Astrocyte (in vitro differentiated cells and primary cell): ENCODE results near the gene PLOD1. TPM values are rescaled to one million over a fixed set of nuclear protein-coding genes. Genes with fewer than 3 reads are reported as not detected.

Experiments
- DNase-seq: peaks from one replicate; pipeline ENCODE4 v3.0.0-alpha.2; 2010; ENCODE audit warnings: low read depth
- FAIRE-seq: peaks from 2 replicates; lab custom pipeline; 2011; peaks lifted over from hg19 to GRCh38; lab: Jason Lieb, UNC
- H2AFZ ChIP-seq: 2 replicates; pipeline ENCODE4 v1.6.0; 2012; ENCODE audit warnings: low read depth, low read length, inconsistent platforms
- H3K27ac ChIP-seq: 2 replicates; pipeline ENCODE4 v1.5.1; 2011; ENCODE audit warnings: low read depth, low read length, inconsistent platforms
- H3K27me3 ChIP-seq: 2 replicates; pipeline ENCODE4 v1.6.0; 2011; ENCODE audit warnings: low read length, inconsistent platforms; ENCODE audit not compliant: insufficient read depth
- H3K36me3 ChIP-seq: 2 replicates; pipeline ENCODE4 v1.5.1; 2011; ENCODE audit warnings: low read length, inconsistent platforms; ENCODE audit not compliant: insufficient read depth
- H3K4me1 ChIP-seq: 2 replicates; pipeline ENCODE4 v1.5.1; 2011; ENCODE audit warnings: low read length, inconsistent platforms; ENCODE audit not compliant: insufficient read depth
- H3K4me2 ChIP-seq: 2 replicates; pipeline ENCODE4 v1.6.0; 2012; ENCODE audit warnings: low read length, inconsistent platforms
- H3K4me3 ChIP-seq: 2 replicates; pipeline ENCODE4 v1.5.1; 2011; ENCODE audit warnings: low read depth, mild to moderate bottlenecking, low read length, inconsistent platforms; ENCODE audit not compliant: insufficient read depth
- H3K79me2 ChIP-seq: 2 replicates; pipeline ENCODE4 v1.6.0; 2012; ENCODE audit warnings: mild to moderate bottlenecking, low read length, inconsistent platforms; ENCODE audit not compliant: insufficient read depth
- H3K9ac ChIP-seq: 2 replicates; pipeline ENCODE4 v1.6.0; 2012; ENCODE audit warnings: mild to moderate bottlenecking, low read length, inconsistent platforms
- H3K9me3 ChIP-seq: 2 replicates; pipeline ENCODE4 v1.5.1; 2012; ENCODE audit warnings: low read depth, mild to moderate bottlenecking, low read length, inconsistent platforms; ENCODE audit not compliant: insufficient read depth
- H4K20me1 ChIP-seq: 2 replicates; pipeline ENCODE4 v1.6.0; 2012; ENCODE audit warnings: low read length, inconsistent platforms; ENCODE audit not compliant: insufficient read depth
- H3K27ac Mint-ChIP-seq: one replicate; pipeline ENCODE4 v1.8.0; 2021; ENCODE audit warnings: mild to moderate bottlenecking, mixed read lengths; ENCODE audit not compliant: unreplicated experiment
- H3K27me3 Mint-ChIP-seq: one replicate; pipeline ENCODE4 v1.8.0; 2021; ENCODE audit warnings: low read depth, mixed read lengths; ENCODE audit not compliant: unreplicated experiment
- H3K36me3 Mint-ChIP-seq: one replicate; pipeline ENCODE4 v1.8.0; 2021; ENCODE audit warnings: low read depth, mixed read lengths; ENCODE audit not compliant: unreplicated experiment
- H3K4me1 Mint-ChIP-seq: one replicate; pipeline ENCODE4 v1.8.0; 2021; ENCODE audit warnings: low read depth, mixed read lengths; ENCODE audit not compliant: unreplicated experiment
- H3K4me3 Mint-ChIP-seq: one replicate; pipeline ENCODE4 v1.8.0; 2021; ENCODE audit warnings: mild to moderate bottlenecking, moderate library complexity, mixed read lengths; ENCODE audit not compliant: unreplicated experiment
- H3K9me3 Mint-ChIP-seq: one replicate; pipeline ENCODE4 v1.8.0; 2021; ENCODE audit warnings: mild to moderate bottlenecking, mixed read lengths; ENCODE audit not compliant: unreplicated experiment
- CTCF ChIP-seq: IDR thresholded peaks from 2 replicates; pipeline ENCODE4 v1.5.1; 2011; ENCODE audit warnings: low read depth, mild to moderate bottlenecking, inconsistent platforms, low read length, moderate library complexity; ENCODE audit not compliant: insufficient read depth
- EZH2 ChIP-seq: IDR thresholded peaks from 2 replicates; pipeline ENCODE4 v1.6.1; 2012; ENCODE audit warnings: mild to moderate bottlenecking, low read length, inconsistent platforms; ENCODE audit not compliant: insufficient read depth
- total RNA-seq: library from RNA; stranded (reverse); gene quantifications from 2 replicates; pipeline ENCODE4 v1.2.1, GENCODE V29; 2021

The PLOD1 gene
- total RNA-seq, 1 donor from 2014 or later = 375 TPM

GRCh38 chr1:11957897-11958296, 23.4 kb downstream of the PLOD1 start:
- Histone ChIP-seq H3K9ac (no peak overlapping the region), H3K9me3 (no peaks in the 10 kb centered on the region), H3K36me3 (peaks cover 27% of the 10 kb centered on the region), H3K27me3 (no peaks in the 10 kb centered on the region), H3K27ac (no peak overlapping the region), H3K4me1 (no peaks in the 10 kb centered on the region), H3K79me2 (no peaks in the 10 kb centered on the region), H3K4me3 (no peak overlapping the region), H3K4me2 (no peak overlapping the region), H4K20me1 (peaks cover 20% of the 10 kb centered on the region), H2AFZ (no peak overlapping the region)
- H3K9me3 Mint-ChIP-seq = no peaks in the 10 kb centered on the region
- no peak overlapping the region for H3K27ac Mint-ChIP-seq
- DNase-seq = no peak
- H3K4me1 Mint-ChIP-seq = no peaks in the 10 kb centered on the region
- FAIRE-seq = no peak
- no peaks in the 10 kb centered on the region for H3K27me3 Mint-ChIP-seq
- peaks cover 24% of the 10 kb centered on the region for H3K36me3 Mint-ChIP-seq
- TF ChIP-seq EZH2 (no peak), CTCF (no peak)
- H3K4me3 Mint-ChIP-seq = no peak overlapping the region

- peaks cover 31% of the 10 kb centered on the region for H4K20me1 ChIP-seq
- H3K9me3 ChIP-seq = no peaks in the 10 kb centered on the region
- no peaks in the 10 kb centered on the region for H3K4me1 Mint-ChIP-seq
- FAIRE-seq (no peak), DNase-seq (no peak)
- no peaks in the 10 kb centered on the region for H3K27me3 ChIP-seq
- H3K27ac ChIP-seq = no peak overlapping the region
- H3K4me1 ChIP-seq = no peaks in the 10 kb centered on the region
- H3K4me2 ChIP-seq = no peak overlapping the region
- H3K9me3 Mint-ChIP-seq = no peaks in the 10 kb centered on the region
- no peak overlapping the region for H3K27ac Mint-ChIP-seq
- no peak overlapping the region for H3K4me3 Mint-ChIP-seq
- H3K4me3 ChIP-seq = no peak overlapping the region
- peaks cover 34% of the 10 kb centered on the region for H3K36me3 ChIP-seq
- TF ChIP-seq CTCF (no peak), EZH2 (no peak)
- H3K36me3 Mint-ChIP-seq = peaks cover 19% of the 10 kb centered on the region
- H3K79me2 ChIP-seq = no peaks in the 10 kb centered on the region
- no peak overlapping the region for H3K9ac ChIP-seq
- H3K27me3 Mint-ChIP-seq = no peaks in the 10 kb centered on the region
- no peak overlapping the region for H2AFZ ChIP-seq
Observed at GRCh38 chr1:11960276-11960675, 25.8 kb downstream of the PLOD1 start.

DNA sequence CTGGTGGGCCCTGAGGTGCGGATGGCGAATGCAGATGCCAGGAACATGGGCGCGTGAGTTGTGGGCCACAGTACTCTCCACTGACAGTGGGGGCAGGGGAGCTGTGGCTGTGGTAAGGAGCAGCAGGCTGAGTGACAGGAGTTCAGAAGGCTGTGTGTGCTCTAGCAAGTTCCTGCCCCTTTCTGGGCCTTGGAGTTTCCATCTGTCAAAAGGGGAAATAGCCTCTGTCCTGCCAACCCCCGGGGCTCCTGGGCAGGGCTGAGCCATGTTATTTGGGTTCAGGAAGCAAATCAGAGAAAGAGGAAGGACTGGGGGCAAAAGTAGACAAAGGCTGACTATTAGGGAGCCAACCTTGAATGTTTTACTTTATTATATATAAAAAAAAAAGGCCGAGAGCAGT, 26.2 kb downstream of the PLOD1 start:
- FAIRE-seq = no peak
- Histone ChIP-seq H3K27me3 (no peaks in the 10 kb centered on the region), H3K4me2 (no peak overlapping the region), H3K4me3 (no peak overlapping the region), H3K27ac (no peak overlapping the region), H3K9me3 (no peaks in the 10 kb centered on the region), H3K36me3 (peaks cover 37% of the 10 kb centered on the region), H4K20me1 (peaks cover 33% of the 10 kb centered on the region), H3K4me1 (no peaks in the 10 kb centered on the region), H3K79me2 (no peaks in the 10 kb centered on the region), H2AFZ (no peak overlapping the region), H3K9ac (no peak overlapping the region)
- DNase-seq = no peak
- Mint-ChIP-seq H3K36me3 (peaks cover 19% of the 10 kb centered on the region), H3K9me3 (no peaks in the 10 kb centered on the region), H3K27ac (no peak overlapping the region), H3K4me1 (no peaks in the 10 kb centered on the region), H3K27me3 (no peaks in the 10 kb centered on the region), H3K4me3 (no peak overlapping the region)
- TF ChIP-seq EZH2 = no peak
- TF ChIP-seq CTCF = no peak
